ENCODE results near the gene CNTNAP5. TPM values are rescaled to one million over a fixed set of nuclear protein-coding genes. Genes with fewer than 3 reads are reported as not detected.

The CNTNAP5 gene
- polyA plus RNA-seq, 1 donor: 0.06 TPM

DNA sequence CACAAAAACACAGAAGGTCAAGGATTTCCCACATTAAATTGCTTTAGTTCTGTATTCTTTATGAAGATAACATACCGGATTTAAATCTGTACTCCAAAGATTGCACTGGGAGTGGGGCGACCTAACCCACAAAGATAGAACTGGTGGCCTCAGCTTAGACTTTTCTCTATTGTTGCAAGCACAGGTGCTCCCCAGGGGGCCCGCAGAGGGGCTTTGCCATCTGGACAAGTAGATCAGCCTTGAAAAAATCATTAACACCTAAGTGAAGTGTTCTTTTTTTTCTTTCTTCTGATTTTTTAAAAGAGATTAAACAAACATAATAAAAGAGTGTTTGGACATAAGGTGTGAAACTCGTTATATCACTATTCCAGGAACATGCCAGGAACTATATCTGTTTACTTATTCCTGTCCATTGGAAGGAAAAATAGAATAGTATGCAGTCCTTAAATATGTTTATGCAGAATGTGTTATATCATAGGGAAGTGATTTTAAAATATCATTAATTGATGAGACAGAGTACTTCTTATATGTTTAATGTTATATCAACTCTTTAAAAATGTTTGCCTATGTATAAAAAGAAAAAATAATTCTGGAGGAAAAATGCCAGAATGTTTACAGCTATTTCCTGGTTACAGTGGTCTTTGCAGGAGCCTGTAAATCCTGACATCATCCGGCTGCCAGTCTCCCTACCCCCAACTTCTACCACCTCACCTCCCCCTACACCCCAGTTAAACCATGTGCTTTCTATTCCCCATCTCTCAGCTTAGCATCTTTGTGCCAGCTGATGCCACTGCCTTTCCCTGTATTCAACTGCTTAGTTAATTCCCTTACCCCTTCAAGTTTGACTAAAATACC lies 679.2 kb downstream of the CNTNAP5 start:
- DNase-seq: no peak

DNA sequence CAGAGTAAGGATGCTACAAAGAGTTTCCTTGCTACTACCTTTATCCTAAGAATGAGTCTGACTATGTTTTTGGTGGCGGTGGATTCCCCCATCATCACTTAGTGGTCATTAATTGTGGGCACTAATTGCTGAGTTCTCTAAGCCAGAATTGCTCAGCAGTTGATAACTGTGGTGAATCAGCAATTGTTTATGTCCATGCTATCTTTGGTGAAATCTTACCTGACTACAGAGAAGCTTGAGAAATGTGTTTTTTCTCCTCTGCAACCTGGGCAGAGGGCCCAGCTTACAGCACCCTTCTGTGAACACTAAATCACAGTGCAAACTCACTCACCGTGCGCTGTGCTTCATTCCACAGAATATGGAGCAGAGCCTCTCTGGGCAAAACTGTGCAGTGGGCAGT lies 683.6 kb downstream of the CNTNAP5 start:
- DNase-seq: no peak

DNA sequence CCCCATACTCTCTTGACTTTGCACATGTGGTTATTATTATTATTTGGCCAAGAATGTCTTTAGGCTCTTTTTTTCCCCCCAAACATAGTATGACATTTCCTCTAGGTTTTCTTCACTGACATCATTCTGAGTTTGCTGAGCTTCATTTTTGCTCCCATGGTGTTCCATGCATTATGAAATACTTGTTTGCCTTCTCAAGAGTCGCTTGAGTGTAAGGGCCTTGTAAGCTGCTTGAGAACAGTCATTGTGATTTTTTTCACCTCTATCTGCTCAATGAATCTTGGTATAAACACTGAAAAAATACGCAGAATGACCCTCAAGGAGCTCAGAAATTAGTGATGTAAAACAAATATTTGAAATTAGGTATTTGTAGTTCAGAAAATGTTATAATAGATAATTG lies 688.9 kb downstream of the CNTNAP5 start:
- no peak for DNase-seq

DNA sequence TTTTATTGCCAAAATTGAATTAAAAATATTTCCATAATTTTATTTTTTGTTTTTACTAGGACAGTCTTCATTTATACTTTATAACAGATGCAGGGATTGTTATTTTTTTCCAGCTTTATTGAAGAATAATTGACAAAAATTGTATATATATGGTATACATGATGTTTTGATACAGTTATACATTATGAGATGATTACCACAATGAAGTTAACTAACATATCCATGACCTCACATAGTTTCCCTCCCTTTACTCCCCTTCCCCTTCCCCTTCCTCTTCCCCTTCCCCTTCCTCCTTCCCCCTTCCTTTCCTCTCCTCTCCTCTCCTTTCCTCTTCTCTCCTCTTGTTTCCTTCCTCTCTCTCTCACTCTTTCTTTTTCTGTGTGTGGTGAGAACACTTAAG lies 700.1 kb downstream of the CNTNAP5 start:
- DNase-seq: no peak

DNA sequence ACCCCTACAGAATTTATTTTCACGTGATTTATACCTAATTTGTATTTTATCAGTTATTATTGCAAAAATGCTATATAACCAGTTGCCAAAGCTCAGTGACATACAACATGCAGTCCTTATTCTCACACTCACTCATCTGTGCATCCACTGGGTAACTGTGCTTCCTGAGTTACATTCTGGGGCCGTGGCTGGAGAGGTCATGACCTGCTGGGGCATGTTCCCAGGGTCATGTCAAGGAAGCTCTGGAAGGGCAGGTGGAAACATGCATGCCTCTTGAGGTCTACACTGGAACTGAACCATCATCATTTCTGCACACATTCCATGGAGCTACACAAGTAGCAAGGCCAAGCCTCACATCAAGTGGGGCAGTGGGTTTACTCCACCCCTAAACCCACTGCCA lies 715.5 kb downstream of the CNTNAP5 start:
- no peak for DNase-seq

DNA sequence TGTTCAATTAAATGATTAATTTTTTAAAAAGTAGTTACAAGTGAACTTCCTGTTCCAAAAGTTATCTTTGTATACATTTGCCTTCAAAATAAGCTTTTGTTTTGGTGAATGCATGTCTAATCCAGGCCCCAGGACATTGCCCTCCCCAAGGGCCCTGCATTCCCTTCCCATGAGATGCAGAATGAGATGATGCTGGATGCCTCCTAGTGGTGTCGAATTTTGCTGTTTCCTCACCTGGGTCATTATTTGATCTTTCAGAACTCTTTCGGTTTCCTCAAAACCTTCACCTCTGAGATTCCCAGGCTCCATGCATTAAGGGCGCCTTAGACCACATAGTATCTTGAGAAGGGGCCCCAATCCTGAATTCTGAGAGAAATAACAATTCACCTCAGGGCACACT lies 728.8 kb downstream of the CNTNAP5 start:
- DNase-seq: no peak

DNA sequence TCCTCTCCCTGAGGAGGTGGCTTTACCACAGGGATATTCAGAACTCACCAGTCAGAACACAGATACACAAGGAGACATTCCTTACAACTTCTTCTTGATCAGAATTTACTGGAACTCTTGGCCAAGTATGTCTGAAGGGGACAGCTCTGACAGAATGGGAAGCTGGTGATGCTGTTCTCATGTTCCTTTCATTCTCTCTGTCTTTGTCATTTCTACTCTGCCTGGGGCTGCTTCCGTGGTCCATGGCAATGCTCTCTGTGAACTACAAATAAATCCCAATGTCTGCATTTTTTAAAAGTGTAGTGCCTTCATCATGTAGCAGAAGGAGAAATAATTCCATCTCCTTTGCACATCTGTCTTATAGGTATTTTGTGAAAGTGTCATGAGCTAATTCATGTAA lies 730.3 kb downstream of the CNTNAP5 start:
- DNase-seq: no peak

DNA sequence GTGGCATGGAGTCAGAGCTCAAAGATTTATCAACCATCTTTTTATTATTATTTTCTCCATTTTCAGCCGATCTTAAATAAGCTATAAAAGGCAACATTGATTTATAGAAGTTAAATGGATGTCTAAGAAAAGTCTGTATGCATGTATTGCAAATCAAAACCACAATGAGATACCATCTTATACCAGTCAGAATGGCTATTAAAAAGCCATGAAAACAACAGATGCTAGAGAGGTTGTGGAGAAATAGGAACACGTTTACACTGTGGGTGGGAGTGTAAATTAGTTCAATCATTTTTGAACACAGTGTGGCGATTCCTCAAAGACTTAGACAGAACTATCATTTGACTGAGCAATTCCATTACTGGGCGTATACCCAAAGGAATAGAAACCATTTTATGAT lies 731.0 kb downstream of the CNTNAP5 start:
- DNase-seq: no peak

DNA sequence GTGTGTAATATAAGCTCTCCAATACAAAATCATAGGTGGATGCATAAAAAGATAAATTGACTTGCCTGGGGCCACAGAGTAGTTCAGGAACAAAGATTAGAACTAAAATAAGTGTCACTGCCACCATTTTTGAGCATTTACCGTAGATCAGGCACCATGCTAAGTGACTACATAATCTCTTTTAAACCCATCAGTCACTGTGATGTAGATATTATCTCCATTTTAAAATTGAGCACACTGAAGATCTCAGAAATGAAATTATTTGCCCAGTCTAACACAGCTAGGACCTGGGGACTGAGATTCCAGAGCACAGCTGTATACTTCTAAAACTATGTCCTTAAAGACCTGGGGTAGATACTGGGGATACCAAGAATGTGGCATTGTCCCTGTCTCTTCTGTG lies 737.3 kb downstream of the CNTNAP5 start:
- no peak for DNase-seq

DNA sequence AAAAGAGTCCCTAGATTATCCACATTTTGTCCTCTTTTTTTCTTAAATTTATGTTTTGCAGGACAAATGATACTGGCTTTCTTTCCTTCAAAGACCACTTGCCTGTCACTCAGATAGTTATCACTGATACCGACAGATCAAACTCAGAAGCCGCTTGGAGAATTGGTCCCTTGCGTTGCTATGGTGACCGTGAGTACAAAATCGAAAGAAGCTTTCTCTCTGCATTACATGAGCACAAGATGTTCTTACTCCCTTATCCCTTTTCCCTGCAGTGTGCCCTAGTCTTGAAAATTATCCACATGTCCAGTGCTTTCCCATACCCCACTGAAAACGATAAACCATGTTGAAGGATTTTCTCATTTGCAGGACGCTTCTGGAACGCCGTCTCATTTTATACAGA lies 738.5 kb downstream of the CNTNAP5 start:
- DNase-seq: no peak

DNA sequence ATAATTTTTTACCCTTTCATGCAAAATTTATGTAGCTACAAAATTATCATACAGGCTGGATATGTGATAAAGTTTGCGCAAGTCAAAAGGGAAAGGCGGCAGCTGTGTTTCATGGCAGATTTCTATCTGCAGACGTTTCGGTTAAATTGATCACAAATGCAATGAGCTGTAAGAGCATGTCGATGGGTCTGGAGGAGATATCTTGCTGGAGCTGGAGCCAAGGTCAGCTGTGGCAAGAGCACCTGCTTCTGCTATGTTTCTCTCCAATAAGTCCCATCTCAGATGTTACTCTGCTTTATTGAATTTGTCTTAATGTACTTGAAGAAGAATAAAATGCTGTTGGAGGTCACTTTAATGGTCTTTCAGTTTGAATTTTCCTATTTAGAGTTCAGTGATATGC lies 749.7 kb downstream of the CNTNAP5 start:
- DNase-seq: no peak

DNA sequence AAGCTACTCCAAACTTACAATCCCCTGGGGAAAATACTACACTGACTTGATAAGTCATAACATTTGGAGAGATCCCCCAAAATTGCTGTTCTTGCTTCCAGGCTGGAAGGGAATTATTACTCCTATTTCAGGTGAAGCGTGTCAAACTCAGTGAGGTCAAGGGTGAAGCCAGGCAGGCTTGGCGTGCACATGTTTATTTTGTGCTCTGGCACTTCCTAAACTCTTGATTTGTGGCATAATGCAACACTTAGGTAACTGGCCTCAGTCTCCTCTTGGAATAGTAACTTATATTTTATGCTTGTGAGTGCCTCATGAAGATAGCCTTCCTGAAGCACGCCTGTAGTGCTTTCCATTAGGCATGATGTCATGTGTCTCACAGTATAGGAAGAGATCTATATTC lies 751.2 kb downstream of the CNTNAP5 start:
- no peak for DNase-seq

DNA sequence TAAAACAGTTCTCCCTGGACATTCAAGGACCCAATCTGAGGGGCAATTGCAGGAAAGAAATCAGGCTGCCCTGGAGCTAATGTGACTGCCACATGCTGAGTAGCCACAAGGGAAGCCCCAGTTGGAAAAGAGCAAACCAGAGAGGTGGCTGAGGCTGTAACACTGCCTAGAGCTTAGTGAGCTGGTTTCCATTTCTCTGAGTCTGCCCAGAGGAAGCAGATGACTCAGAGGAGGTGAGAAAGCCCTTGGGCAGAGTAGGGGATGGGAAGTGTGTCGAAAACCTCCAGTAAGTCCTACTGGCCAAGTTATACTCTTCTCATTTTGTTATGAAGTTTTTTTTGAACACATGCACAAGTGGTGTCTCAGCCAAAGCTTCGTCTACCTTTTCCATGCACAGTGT lies 753.0 kb downstream of the CNTNAP5 start:
- no peak for DNase-seq

DNA sequence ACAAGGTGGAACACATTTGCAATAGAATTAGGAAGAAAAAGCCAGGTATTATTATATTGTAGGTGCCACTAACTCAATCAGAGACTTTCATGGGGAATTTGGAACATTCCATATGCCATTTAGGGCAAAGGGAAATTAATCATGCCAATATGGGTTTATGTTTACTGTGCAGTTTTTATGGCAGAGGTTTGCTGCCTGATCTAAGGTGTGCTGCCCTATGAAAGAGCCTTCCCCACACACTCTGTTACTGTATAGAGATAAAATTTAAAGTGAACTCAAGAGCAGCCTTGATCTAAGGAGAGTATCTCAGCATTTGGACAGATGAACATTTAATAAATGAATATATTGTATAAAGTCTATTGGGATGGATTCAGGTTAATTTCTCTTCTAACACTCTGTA lies 771.6 kb downstream of the CNTNAP5 start:
- DNase-seq: no peak

DNA sequence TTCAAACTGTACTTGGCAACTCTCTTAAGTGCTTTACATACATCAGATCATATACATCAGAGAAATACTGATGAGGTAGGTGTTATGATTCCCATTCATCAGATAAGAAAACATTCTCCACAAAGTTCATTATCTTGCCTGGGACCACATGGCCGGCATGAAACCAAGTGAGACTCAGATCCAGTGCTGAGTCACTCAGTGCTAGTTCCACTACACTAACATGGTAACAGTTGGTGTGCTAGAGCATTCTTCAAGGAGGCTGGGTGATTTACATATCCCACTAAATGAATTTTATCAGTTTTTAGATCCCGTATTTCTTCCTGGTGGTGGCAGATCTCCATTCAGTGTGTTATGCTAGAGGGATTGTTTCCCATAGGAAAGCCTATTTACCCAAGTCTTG lies 772.0 kb downstream of the CNTNAP5 start:
- DNase-seq: no peak

DNA sequence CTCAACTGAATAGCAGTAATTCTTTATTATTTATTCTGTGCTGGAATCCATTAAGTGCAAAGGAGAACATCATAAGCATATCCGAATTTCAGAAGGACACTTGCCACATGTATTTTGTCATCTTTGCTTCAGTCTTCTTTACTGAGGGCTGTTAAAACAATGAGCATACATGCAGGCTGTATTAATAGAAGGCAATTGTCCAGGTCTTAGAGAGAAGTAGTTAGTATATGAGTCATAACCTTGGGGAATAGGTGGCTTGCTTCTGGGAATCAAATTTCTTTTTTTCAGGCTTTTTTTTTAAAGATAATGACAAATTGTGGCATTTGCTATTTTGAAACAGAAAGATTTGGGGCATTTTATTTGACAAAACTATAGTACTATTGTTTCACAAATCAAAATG lies 773.5 kb downstream of the CNTNAP5 start:
- DNase-seq: no peak

DNA sequence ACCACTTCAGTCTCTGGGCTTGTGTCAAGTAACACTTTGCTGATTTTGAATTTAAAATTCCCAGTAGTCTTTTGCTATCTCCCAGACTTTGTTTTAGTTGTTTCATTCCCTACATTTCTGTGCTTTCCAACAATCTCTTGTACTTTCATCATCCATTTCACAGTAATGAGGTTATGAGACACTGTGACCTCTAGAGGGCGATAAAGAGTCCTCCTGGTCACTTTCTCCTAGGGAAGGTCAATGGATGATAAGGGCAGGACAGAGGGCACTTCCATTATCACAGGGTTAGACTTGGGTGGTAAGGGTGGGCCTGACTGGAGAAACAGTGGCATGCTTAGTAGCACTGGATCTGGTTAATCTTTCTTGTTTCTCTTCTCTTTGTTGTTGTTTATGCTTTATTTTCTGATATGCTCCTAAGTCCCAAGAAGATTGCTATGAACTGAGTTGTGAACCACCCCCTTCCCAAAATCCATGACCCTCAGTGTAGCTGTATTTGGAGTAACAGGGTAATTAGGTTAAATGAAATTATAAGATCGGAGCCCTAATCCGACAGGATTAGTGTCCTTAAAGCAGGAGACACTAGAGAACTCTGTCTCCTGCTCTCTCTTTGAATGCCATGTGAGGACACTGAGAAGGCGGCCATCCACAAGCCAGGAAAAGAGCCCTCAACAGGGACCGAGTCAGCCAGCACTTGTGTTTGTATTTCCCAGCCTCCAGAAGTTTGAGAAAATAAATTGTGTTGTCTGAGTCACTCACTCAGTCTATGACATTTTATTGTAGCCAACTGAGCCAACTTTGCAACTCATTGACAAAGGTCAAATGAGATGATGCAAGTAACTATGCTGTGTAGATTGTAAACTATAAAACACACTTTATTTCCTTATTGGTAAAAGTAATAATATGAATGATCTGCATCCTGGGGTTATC lies 779.2 kb downstream of the CNTNAP5 start:
- DNase-seq: no peak

DNA sequence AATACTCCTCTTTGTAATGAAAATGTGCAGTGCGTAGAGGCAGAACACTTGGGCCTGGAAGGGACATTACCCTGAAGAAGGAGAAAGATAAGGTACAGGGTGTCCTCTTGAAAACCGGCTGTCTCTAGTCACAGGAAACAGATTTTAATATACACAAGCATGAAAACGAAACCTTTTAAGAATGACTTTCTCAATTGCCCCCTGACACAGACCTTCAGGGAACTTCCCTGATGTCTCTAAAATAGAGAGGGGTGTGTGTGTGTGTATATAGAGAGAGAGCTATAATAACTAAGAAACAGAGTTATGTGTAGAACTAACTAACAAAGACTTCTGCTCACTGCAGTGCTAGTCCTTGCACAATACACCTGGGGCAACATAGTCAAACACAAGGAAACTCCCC lies 780.0 kb downstream of the CNTNAP5 start:
- no peak for DNase-seq

DNA sequence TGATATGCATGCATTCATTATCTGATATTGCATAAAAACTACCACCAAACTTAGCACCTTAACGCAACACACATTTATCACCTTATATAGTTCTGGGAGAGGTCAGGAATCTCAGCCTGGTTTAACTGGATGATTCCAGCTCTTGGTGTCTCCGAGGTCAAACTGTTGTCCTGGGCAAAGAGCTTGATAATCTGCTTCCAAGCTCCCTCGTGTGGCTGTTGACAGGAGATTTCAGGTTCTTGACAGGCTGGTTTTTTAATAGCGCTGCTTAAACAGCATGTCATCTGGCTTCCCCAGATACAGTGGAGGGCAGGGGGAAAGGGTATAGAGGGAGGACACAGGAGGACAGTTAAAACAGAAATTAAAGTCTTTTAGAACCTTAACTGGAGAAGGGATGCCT lies 785.0 kb downstream of the CNTNAP5 start:
- no peak for DNase-seq

DNA sequence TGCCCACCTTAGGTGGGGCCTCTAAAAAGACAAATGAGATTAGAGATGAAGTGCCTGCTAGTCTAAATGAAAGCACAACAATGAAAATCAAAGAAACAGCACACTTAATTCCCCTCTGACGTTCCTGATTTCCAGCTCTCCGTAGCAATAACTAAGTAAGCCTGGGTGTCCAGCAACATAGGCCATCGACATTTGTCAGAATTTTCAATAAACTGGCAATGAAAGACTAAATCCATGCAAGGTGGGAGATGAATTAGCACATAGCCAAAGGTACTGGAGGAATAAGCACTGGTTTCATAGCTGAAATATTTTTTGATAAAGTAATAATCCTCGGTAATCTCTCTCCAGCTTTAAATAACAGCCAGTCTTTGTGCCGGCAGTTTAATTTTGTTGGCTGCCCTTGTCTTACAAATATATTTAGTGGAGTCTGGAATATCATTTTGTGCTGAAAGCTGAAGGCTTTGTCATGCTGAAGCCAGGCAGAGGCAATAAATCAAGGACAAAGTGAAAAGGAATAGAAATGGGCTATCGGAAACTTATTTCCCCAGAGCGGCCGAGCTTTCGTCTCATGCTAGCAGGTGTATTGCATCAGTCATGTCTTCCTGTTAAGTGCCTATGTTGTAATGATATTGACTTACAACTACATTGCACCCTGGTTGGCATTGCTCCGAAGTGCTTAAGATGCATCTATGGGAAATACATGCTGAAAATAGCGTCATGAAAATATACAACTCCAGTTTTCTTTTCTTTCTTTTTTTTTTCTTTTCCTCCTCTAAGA lies 790.1 kb downstream of the CNTNAP5 start:
- DNase-seq: peak; percentile 49

DNA sequence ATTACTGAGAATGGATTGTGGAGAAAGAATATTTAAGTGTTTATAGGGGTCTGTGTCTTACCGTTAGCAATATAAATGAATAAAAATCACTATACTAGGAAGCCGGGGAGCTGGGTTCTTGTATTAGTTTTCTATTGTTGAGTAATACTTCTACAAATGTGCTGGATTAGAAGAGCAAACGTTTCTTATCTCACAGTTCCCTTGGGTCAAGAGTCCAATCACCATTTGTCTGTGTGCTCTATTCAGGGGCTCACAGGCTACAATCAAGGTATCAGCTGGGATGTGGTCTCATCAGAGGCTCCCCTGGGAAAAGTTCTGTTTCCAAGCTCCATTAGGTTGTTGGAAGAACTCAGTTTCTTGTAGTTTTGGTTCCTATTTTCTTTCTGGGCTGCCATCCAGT lies 790.9 kb downstream of the CNTNAP5 start:
- no peak for DNase-seq

DNA sequence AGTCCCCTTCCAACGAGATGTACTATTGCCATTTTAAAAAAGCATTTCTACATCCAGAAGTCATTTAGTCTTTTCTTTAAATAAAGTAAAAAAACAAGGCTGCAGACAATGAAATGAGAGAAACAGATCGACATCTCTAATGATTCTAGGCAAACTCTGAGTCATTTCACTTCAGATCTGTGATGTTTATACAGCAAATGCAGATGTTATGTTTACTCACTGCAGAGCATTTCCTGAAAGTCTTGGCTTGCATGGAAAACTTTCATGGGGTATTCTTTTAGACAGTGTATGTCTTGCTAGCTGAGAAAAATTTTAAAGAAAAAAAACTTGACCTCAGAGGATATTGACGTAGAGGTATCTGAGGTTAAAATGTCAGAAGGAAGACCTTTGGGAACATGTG lies 797.4 kb downstream of the CNTNAP5 start:
- no peak for DNase-seq

DNA sequence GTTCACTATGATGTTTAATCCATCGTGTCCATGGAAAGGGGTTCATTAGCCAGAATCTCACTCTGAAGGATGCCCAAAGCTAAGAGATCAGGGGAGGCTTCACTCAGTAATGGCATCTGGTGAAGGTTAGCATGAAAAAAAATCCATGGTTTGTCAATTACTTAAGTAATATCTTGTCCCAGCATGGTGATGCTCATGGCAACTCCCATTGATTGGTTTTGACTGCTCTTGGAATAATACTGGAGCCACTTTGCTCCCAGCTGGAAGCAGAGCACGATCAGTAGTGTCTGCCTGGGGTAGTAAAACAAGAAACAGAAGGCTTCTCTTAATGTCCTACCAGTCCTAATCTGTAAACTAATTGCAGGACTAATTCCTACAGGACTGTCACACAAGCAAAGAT lies 799.4 kb downstream of the CNTNAP5 start:
- no peak for DNase-seq

All from hindlimb muscle (tissue), 1 donor.